ENCODE data around the gene RNF157.

The RNF157 gene

GRCh38 chr17:76155988-76156661 is 84.2 kb downstream of the RNF157 start:
- Histone ChIP-seq H3K36me3 (ENCODE audit: control insufficient read depth, insufficient read depth, low read length) (no peaks in the 10 kb centered on the region), H3K27me3 (replicated peaks; ENCODE audit: control insufficient read depth, insufficient read depth, low read length) (no peaks in the 10 kb centered on the region), H3K4me3 (replicated peaks; ENCODE audit: low read depth, low read length) (no peak overlapping the region)
- TF ChIP-seq CTCF (IDR thresholded peaks at IDR 0.05; ENCODE audit: insufficient read depth, low read length, poor library complexity, severe bottlenecking): no peak
- DNase-seq (ENCODE audit: extremely low read depth, insufficient read length): no peak

GRCh38 chr17:76154936-76155845 is 85.1 kb downstream of the RNF157 start:
- H3K4me3 ChIP-seq (replicated peaks; ENCODE audit: low read depth, low read length): no peak overlapping the region
- H3K27me3 ChIP-seq (replicated peaks; ENCODE audit: control insufficient read depth, insufficient read depth, low read length): no peaks in the 10 kb centered on the region
- TF ChIP-seq CTCF (IDR thresholded peaks at IDR 0.05; ENCODE audit: insufficient read depth, low read length, poor library complexity, severe bottlenecking): no peak
- H3K36me3 ChIP-seq (ENCODE audit: control insufficient read depth, insufficient read depth, low read length): no peaks in the 10 kb centered on the region
- no peak for DNase-seq (ENCODE audit: extremely low read depth, insufficient read length)

GRCh38 chr17:76154292-76154691 is 86.0 kb downstream of the RNF157 start:
- TF ChIP-seq CTCF (IDR thresholded peaks at IDR 0.05; ENCODE audit: insufficient read depth, low read length, poor library complexity, severe bottlenecking): no peak
- Histone ChIP-seq H3K4me3 (replicated peaks; ENCODE audit: low read depth, low read length) (no peak overlapping the region), H3K27me3 (replicated peaks; ENCODE audit: control insufficient read depth, insufficient read depth, low read length) (no peaks in the 10 kb centered on the region), H3K36me3 (ENCODE audit: control insufficient read depth, insufficient read depth, low read length) (no peaks in the 10 kb centered on the region)
- no peak for DNase-seq (ENCODE audit: extremely low read depth, insufficient read length)

- no peak for DNase-seq (ENCODE audit: extremely low read depth, insufficient read length)
- Histone ChIP-seq H3K36me3 (ENCODE audit: control insufficient read depth, insufficient read depth, low read length) (no peaks in the 10 kb centered on the region), H3K4me3 (replicated peaks; ENCODE audit: low read depth, low read length) (no peak overlapping the region), H3K27me3 (replicated peaks; ENCODE audit: control insufficient read depth, insufficient read depth, low read length) (no peaks in the 10 kb centered on the region)
- no peak for TF ChIP-seq CTCF (IDR thresholded peaks at IDR 0.05; ENCODE audit: insufficient read depth, low read length, poor library complexity, severe bottlenecking)
Measured at GRCh38 chr17:76153640-76154039, 86.7 kb downstream of the RNF157 start.

GRCh38 chr17:76153202-76153601 is 87.1 kb downstream of the RNF157 start:
- DNase-seq (ENCODE audit: extremely low read depth, insufficient read length): no peak
- no peak for TF ChIP-seq CTCF (IDR thresholded peaks at IDR 0.05; ENCODE audit: insufficient read depth, low read length, poor library complexity, severe bottlenecking)
- H3K36me3 ChIP-seq (ENCODE audit: control insufficient read depth, insufficient read depth, low read length): no peaks in the 10 kb centered on the region
- H3K27me3 ChIP-seq (replicated peaks; ENCODE audit: control insufficient read depth, insufficient read depth, low read length): no peaks in the 10 kb centered on the region
- no peak overlapping the region for H3K4me3 ChIP-seq (replicated peaks; ENCODE audit: low read depth, low read length)

Measured in GM06990 (cell line).